Amniotic epithelial cell (primary cell): ENCODE data around the gene CENPT.

Experiments used
- DNase-seq: peaks from one replicate; pipeline ENCODE4 v3.0.0-alpha.2; 2010; ENCODE audit warnings: low read depth

The CENPT gene

GRCh38 chr16:67847064-67847861, at the start of gene CENPT:
CENPT (minus strand) TSS chr16:67847693; CDS start chr16:67833859, 13,834 bp downstream.
- peak; percentile 72 for DNase-seq

- peak; percentile 55 for DNase-seq
Observed at GRCh38 chr16:67897231-67897630, 49.7 kb upstream of the CENPT start.

GRCh38 chr16:67893743-67894399, 46.4 kb upstream of the CENPT start:
- DNase-seq: peak; percentile 10

GRCh38 chr16:67892899-67893742, 45.6 kb upstream of the CENPT start, which contains the start of gene PSKH1:
PSKH1 (plus strand) TSS chr16:67893254; CDS start chr16:67908750, 15,496 bp downstream.
- peak; percentile 91 for DNase-seq

- DNase-seq: no peak
Observed at GRCh38 chr16:67892375-67892774, 44.9 kb upstream of the CENPT start.

GRCh38 chr16:67888331-67888730, 40.8 kb upstream of the CENPT start:
- DNase-seq: no peak

GRCh38 chr16:67886387-67886786, 38.9 kb upstream of the CENPT start:
- DNase-seq: no peak

- no peak for DNase-seq
Observed at GRCh38 chr16:67885976-67886375, 38.5 kb upstream of the CENPT start.

- DNase-seq: no peak
Observed at GRCh38 chr16:67885545-67885944, 38.1 kb upstream of the CENPT start.

GRCh38 chr16:67884684-67885083, 37.2 kb upstream of the CENPT start, which contains the start of gene NRN1L:
NRN1L (plus strand) TSS chr16:67884885; CDS start chr16:67884904, 19 bp downstream.
- DNase-seq: peak; percentile 85

GRCh38 chr16:67883872-67884261, 36.4 kb upstream of the CENPT start:
- peak; percentile 31 for DNase-seq

- DNase-seq: no peak
Observed at GRCh38 chr16:67883146-67883871, 35.8 kb upstream of the CENPT start.

GRCh38 chr16:67882374-67883145, 35.1 kb upstream of the CENPT start:
- DNase-seq: no peak

- no peak for DNase-seq
Observed at GRCh38 chr16:67881621-67882161, 34.2 kb upstream of the CENPT start.

- DNase-seq: no peak
Observed at GRCh38 chr16:67880584-67880983, 33.1 kb upstream of the CENPT start.

GRCh38 chr16:67879936-67880335, 32.4 kb upstream of the CENPT start:
- no peak for DNase-seq

GRCh38 chr16:67879462-67879861, 32.0 kb upstream of the CENPT start:
- DNase-seq: no peak

- no peak for DNase-seq
Observed at GRCh38 chr16:67878846-67879245, 31.4 kb upstream of the CENPT start.

GRCh38 chr16:67878232-67878631, 30.7 kb upstream of the CENPT start:
- DNase-seq: no peak

- no peak for DNase-seq
Observed at GRCh38 chr16:67877064-67877463, 29.6 kb upstream of the CENPT start.

GRCh38 chr16:67874372-67874771, 26.9 kb upstream of the CENPT start:
- no peak for DNase-seq
